Neural progenitor cell (in vitro differentiated cells): Measurements from ENCODE around the gene YBEY. TPM values are rescaled to one million over a fixed set of nuclear protein-coding genes. Genes with fewer than 3 reads are reported as not detected.

ENCODE experiments used
- DNase-seq: peaks from one replicate; pipeline ENCODE4 v3.0.0-alpha.2; 2016; ENCODE audit warnings: low spot score
- H2AFZ ChIP-seq: fragments of 200-600 bp; sonication (generic); replicated peaks from 2 replicates; pipeline ENCODE4 v1.6.1; 2016; ENCODE audit warnings: antibody characterized with exemption
- H3F3A ChIP-seq: fragments of 200-600 bp; sonication (generic); 2 replicates; pipeline ENCODE4 v1.6.1; 2016; ENCODE audit warnings: antibody characterized with exemption, low read depth
- H3K27ac ChIP-seq: fragments of 200-600 bp; sonication (generic); 2 replicates; pipeline ENCODE4 v1.5.1; 2016; ENCODE audit warnings: mild to moderate bottlenecking
- H3K27me3 ChIP-seq: fragments of 200-600 bp; sonication (generic); 2 replicates; pipeline ENCODE4 v1.6.1; 2016; ENCODE audit warnings: mild to moderate bottlenecking, moderate library complexity
- H3K36me3 ChIP-seq: fragments of 200-600 bp; sonication (generic); 2 replicates; pipeline ENCODE4 v1.5.1; 2016
- H3K4me1 ChIP-seq: fragments of 200-600 bp; sonication (generic); 2 replicates; pipeline ENCODE4 v1.6.1; 2016; ENCODE audit warnings: mixed run types
- H3K4me2 ChIP-seq: fragments of 200-600 bp; sonication (generic); 2 replicates; pipeline ENCODE4 v1.6.1; 2016
- H3K4me3 ChIP-seq: fragments of 200-600 bp; sonication (generic); 2 replicates; pipeline ENCODE4 v1.5.1; 2016
- H3K79me2 ChIP-seq: fragments of 200-600 bp; sonication (generic); 2 replicates; pipeline ENCODE4 v1.6.1; 2016; ENCODE audit warnings: low read depth
- H3K9ac ChIP-seq: fragments of 200-600 bp; sonication (generic); 2 replicates; pipeline ENCODE4 v1.6.1; 2016
- H3K9me3 ChIP-seq: fragments of 200-600 bp; sonication (generic); 2 replicates; pipeline ENCODE4 v1.5.1; 2016; ENCODE audit warnings: low read depth
- H4K20me1 ChIP-seq: fragments of 200-600 bp; sonication (generic); 2 replicates; pipeline ENCODE4 v1.6.1; 2016; ENCODE audit warnings: low read depth
- H3K27ac Mint-ChIP-seq: 3 replicates; pipeline ENCODE4 v1.8.0; 2021; ENCODE audit warnings: mixed read lengths
- H3K27me3 Mint-ChIP-seq: 2 replicates; pipeline ENCODE4 v1.8.0; 2022; ENCODE audit warnings: low read depth, mild to moderate bottlenecking, inconsistent platforms, moderate library complexity, mixed read lengths; ENCODE audit not compliant: insufficient read depth
- H3K36me3 Mint-ChIP-seq: 3 replicates; pipeline ENCODE4 v1.8.0; 2021; ENCODE audit warnings: mixed read lengths
- H3K4me1 Mint-ChIP-seq: 3 replicates; pipeline ENCODE4 v1.8.0; 2021; ENCODE audit warnings: mixed read lengths
- H3K4me3 Mint-ChIP-seq: 3 replicates; pipeline ENCODE4 v1.8.0; 2021; ENCODE audit warnings: mild to moderate bottlenecking, moderate library complexity, mixed read lengths
- H3K9me3 Mint-ChIP-seq: 3 replicates; pipeline ENCODE4 v1.8.0; 2020; ENCODE audit warnings: mixed read lengths
- CTCF ChIP-seq: fragments of 200-600 bp; sonication (generic); IDR thresholded peaks from 2 replicates; pipeline ENCODE4 v1.5.1; 2017; ENCODE audit warnings: antibody characterized with exemption, mild to moderate bottlenecking
- EZH2 ChIP-seq: fragments of 200-600 bp; sonication (generic); IDR thresholded peaks from 2 replicates; pipeline ENCODE4 v1.6.1; 2017; ENCODE audit warnings: antibody characterized with exemption, mild to moderate bottlenecking, moderate library complexity
- EZH2phosphoT487 ChIP-seq: fragments of 200-600 bp; sonication (generic); IDR thresholded peaks from 2 replicates; pipeline ENCODE4 v1.6.1; 2017; ENCODE audit warnings: antibody characterized with exemption
- total RNA-seq: library from RNA; depleted of rRNA; stranded (reverse); fragments of >200 nt; gene quantifications from 2 replicates; pipeline ENCODE4 v1.2.3, GENCODE V29; 2015; ENCODE audit warnings: low replicate concordance

Gene YBEY
- total RNA-seq, 1 donor from 2014 or later, result 47.3 TPM

- H3K9me3 ChIP-seq, result no peaks in the 10 kb centered on the region
- H3K4me2 ChIP-seq, result peak overlapping the region; percentile 91
- H3K4me1 Mint-ChIP-seq, result peaks cover 26% of the 10 kb centered on the region
- no peak overlapping the region for H3K27ac ChIP-seq
- no peaks in the 10 kb centered on the region for H3K36me3 ChIP-seq
- H3F3A ChIP-seq, result peaks cover 25% of the 10 kb centered on the region
- peaks cover 11% of the 10 kb centered on the region for H3K27me3 Mint-ChIP-seq
- H3K4me1 ChIP-seq, result peaks cover 23% of the 10 kb centered on the region
- H3K4me3 ChIP-seq, result peak overlapping the region; percentile 99
- no peak overlapping the region for H3K27ac Mint-ChIP-seq
- H2AFZ ChIP-seq, result no peak overlapping the region
- H3K9me3 Mint-ChIP-seq, result no peaks in the 10 kb centered on the region
- H3K79me2 ChIP-seq, result peaks cover 85% of the 10 kb centered on the region
- peaks cover 20% of the 10 kb centered on the region for H4K20me1 ChIP-seq
- H3K9ac ChIP-seq, result no peak overlapping the region
- TF ChIP-seq EZH2phosphoT487, result no peak
- TF ChIP-seq EZH2, result no peak
- TF ChIP-seq CTCF, result peak; percentile 12
- H3K4me3 Mint-ChIP-seq, result peak overlapping the region; percentile 60
- H3K27me3 ChIP-seq, result no peaks in the 10 kb centered on the region
- H3K36me3 Mint-ChIP-seq, result peaks cover 14% of the 10 kb centered on the region
- DNase-seq, result no peak
Measured at GRCh38 chr21:46326110-46326703, 40.1 kb downstream of the YBEY start.

GRCh38 chr21:46327711-46328110 is 41.6 kb downstream of the YBEY start:
- Histone ChIP-seq H3K27ac (no peak overlapping the region), H3K79me2 (peaks cover 82% of the 10 kb centered on the region), H3F3A (peaks cover 15% of the 10 kb centered on the region), H3K9ac (no peak overlapping the region), H4K20me1 (peaks cover 5% of the 10 kb centered on the region), H3K4me1 (peaks cover 11% of the 10 kb centered on the region), H3K4me2 (no peak overlapping the region), H3K4me3 (no peak overlapping the region), H3K9me3 (no peaks in the 10 kb centered on the region), H3K36me3 (peaks cover 3% of the 10 kb centered on the region), H3K27me3 (no peaks in the 10 kb centered on the region), H2AFZ (no peak overlapping the region)
- peaks cover 11% of the 10 kb centered on the region for H3K27me3 Mint-ChIP-seq
- H3K4me3 Mint-ChIP-seq, result no peak overlapping the region
- no peak for DNase-seq
- no peaks in the 10 kb centered on the region for H3K9me3 Mint-ChIP-seq
- peaks cover 16% of the 10 kb centered on the region for H3K36me3 Mint-ChIP-seq
- TF ChIP-seq EZH2phosphoT487 (no peak), CTCF (no peak), EZH2 (no peak)
- H3K4me1 Mint-ChIP-seq, result peaks cover 12% of the 10 kb centered on the region
- H3K27ac Mint-ChIP-seq, result no peak overlapping the region

- Mint-ChIP-seq H3K4me3 (no peak overlapping the region), H3K9me3 (no peaks in the 10 kb centered on the region), H3K36me3 (peaks cover 16% of the 10 kb centered on the region), H3K27me3 (peaks cover 11% of the 10 kb centered on the region), H3K27ac (no peak overlapping the region), H3K4me1 (peaks cover 12% of the 10 kb centered on the region)
- no peak for TF ChIP-seq EZH2
- no peak for TF ChIP-seq EZH2phosphoT487
- TF ChIP-seq CTCF, result no peak
- peaks cover 3% of the 10 kb centered on the region for H3K36me3 ChIP-seq
- peaks cover 80% of the 10 kb centered on the region for H3K79me2 ChIP-seq
- no peak overlapping the region for H3K4me3 ChIP-seq
- peaks cover 11% of the 10 kb centered on the region for H3K4me1 ChIP-seq
- no peak overlapping the region for H3K27ac ChIP-seq
- H3K9ac ChIP-seq, result no peak overlapping the region
- no peaks in the 10 kb centered on the region for H3K27me3 ChIP-seq
- H4K20me1 ChIP-seq, result peaks cover under 1% of the 10 kb centered on the region
- H2AFZ ChIP-seq, result no peak overlapping the region
- no peaks in the 10 kb centered on the region for H3K9me3 ChIP-seq
- no peak overlapping the region for H3K4me2 ChIP-seq
- no peak for DNase-seq
- H3F3A ChIP-seq, result peaks cover 15% of the 10 kb centered on the region
Measured at GRCh38 chr21:46328151-46328550, 42.0 kb downstream of the YBEY start.
